Measurements from ENCODE around the gene SMG6. TPM values are rescaled to one million over a fixed set of nuclear protein-coding genes. Genes with fewer than 3 reads are reported as not detected.

SMG6 gene
- total and polyA plus RNA-seq, 7 donors, result 11.1 to 38.8 (median 22.9) TPM

DNA sequence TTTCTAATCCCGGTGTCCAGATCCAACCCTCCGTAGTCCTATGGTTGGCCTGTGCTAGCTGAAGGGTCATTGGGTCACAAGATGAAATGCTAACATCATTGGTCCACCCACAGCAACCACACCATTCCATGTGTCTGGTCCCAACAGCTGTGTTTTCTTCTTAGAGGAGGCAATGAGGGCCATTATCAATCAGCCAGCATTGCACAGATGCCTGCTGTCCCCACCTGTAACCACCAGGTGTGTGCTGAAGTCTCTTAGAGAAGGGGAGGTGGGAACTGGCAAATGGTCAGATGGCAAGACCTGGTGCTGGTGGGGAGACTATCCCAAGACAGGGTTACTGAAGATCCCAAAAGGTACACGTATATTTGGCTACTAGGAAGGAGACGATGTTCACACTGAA is 211.3 kb downstream of the SMG6 start:
- Histone ChIP-seq H3K36me3 (no peaks in the 10 kb centered on the region), H3K27me3 (no peaks in the 10 kb centered on the region), H3K9me3 (no peaks in the 10 kb centered on the region), H3K4me1 (peaks cover 0 to 56% (median 45%) of the 10 kb centered on the region in 4 donors), H3K27ac (peak overlapping the region in 2 of 4 donors; percentile 33 to 86), H3K4me3 (no peak overlapping the region)
- DNase-seq, result no peak
- intact Hi-C loops (cut with DNase I), result loop anchor here (5.0 kb wide), 1 partner anchor 80 kb away; no protein-coding TSS in a partner anchor
- TF ChIP-seq POLR2AphosphoS5 (IDR thresholded peaks at IDR 0.05) (no peak), EP300 (IDR thresholded peaks at IDR 0.05) (no peak), POLR2A (IDR thresholded peaks at IDR 0.05) (no peak)
- TF ChIP-seq, protein P1, sequence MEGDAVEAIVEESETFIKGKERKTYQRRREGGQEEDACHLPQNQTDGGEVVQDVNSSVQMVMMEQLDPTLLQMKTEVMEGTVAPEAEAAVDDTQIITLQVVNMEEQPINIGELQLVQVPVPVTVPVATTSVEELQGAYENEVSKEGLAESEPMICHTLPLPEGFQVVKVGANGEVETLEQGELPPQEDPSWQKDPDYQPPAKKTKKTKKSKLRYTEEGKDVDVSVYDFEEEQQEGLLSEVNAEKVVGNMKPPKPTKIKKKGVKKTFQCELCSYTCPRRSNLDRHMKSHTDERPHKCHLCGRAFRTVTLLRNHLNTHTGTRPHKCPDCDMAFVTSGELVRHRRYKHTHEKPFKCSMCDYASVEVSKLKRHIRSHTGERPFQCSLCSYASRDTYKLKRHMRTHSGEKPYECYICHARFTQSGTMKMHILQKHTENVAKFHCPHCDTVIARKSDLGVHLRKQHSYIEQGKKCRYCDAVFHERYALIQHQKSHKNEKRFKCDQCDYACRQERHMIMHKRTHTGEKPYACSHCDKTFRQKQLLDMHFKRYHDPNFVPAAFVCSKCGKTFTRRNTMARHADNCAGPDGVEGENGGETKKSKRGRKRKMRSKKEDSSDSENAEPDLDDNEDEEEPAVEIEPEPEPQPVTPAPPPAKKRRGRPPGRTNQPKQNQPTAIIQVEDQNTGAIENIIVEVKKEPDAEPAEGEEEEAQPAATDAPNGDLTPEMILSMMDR (IDR thresholded peaks at IDR 0.05), result no peak
- 86 to 89% methylated on average over 4 of the region's 4 CpGs for WGBS, 2 donors

DNA sequence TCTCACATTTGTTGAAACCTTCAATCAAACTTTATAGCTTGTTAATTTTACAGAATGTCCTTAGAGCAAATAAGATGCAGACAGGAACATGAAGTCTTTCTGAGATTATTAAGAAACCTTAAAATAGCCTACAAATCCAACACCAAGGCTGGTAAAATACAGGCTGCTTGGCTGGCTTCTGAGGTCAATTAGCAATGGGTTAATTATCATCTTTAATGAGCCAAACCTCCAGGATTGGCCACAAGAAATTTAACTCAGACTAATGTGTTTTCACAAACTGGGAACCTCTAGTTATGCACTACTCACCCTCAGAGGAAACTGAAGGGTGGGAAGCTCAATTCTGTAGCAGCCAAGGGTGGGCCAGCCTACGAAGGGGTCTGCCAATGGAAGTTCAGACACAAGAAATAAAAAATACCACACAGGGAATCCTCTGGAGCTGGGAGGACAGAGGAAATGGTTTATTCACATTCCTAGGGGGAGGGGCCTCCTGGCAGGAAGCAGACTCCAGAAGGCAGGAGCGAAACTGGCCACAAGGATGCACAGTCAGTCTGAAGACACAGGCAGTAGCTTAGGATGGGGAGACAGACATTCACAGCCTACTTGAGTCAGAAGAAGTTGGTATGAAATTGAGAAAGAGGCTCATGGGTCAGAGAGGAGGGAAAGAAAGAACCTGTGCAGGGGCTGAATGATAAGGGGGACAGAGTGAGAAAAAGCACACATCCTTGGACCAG is 212.6 kb downstream of the SMG6 start:
- peak overlapping the region; percentile 66 to 86 (median 82) for H3K27ac ChIP-seq
- no peaks in the 10 kb centered on the region for H3K9me3 ChIP-seq
- H3K4me1 ChIP-seq, result peaks cover 0 to 64% (median 53%) of the 10 kb centered on the region in 4 donors
- TF ChIP-seq POLR2AphosphoS5 (IDR thresholded peaks at IDR 0.05) (peak in 3 of 4 donors; percentile 47 to 66 (median 50)), POLR2A (IDR thresholded peaks at IDR 0.05) (no peak)
- TF ChIP-seq, protein P1 (IDR thresholded peaks at IDR 0.05), result peak in 3 of 4 experiments; percentile 19 to 39 (median 25)
- H3K36me3 ChIP-seq, result no peaks in the 10 kb centered on the region
- 60 to 77% methylated on average over 2 of the region's 2 CpGs for WGBS, 2 donors
- intact Hi-C loops (cut with DNase I), result loop anchor here (5.0 kb wide), 1 partner anchor 81 kb away; no protein-coding TSS in a partner anchor
- H3K4me3 ChIP-seq, result no peak overlapping the region
- DNase-seq, result peak; percentile 90
- H3K27me3 ChIP-seq, result no peaks in the 10 kb centered on the region

DNA sequence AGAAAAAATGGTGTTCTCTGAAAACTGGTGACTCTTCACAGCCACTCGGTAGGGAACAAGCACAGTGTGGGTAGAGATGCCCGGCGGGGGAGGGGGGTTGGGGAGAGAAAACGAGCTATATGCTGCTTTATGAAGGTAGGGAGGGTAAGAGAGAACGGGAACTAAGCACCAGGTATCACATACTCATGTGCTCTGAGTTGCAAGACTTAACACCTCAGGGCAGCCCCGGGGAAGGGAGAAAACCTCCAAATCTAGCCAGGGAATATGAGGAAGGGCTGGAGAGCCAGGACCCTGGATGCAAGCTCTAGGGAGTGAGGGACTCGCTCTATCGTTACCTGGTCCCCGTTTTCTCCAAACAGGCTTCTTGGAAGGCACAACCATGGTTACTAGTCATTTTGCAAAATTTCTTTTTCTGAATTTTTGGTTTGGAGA is 213.4 kb downstream of the SMG6 start:
- DNase-seq, result no peak
- intact Hi-C loops (cut with DNase I), result loop anchor here (5.0 kb wide), 1 partner anchor 82 kb away; no protein-coding TSS in a partner anchor
- 64 to 82% methylated on average over 9 of the region's 9 CpGs for WGBS, 2 donors
- peak overlapping the region; percentile 66 to 86 (median 82) for H3K27ac ChIP-seq
- peaks cover 0 to 66% (median 57%) of the 10 kb centered on the region in 4 donors for H3K4me1 ChIP-seq
- no peaks in the 10 kb centered on the region for H3K36me3 ChIP-seq
- H3K9me3 ChIP-seq, result no peaks in the 10 kb centered on the region
- H3K27me3 ChIP-seq, result no peaks in the 10 kb centered on the region
- TF ChIP-seq POLR2AphosphoS5 (IDR thresholded peaks at IDR 0.05), result no peak
- TF ChIP-seq, protein P1 (IDR thresholded peaks at IDR 0.05), result no peak
- TF ChIP-seq EP300 (IDR thresholded peaks at IDR 0.05), result no peak
- TF ChIP-seq POLR2A (IDR thresholded peaks at IDR 0.05), result no peak
- peak overlapping the region in 3 of 4 donors; percentile 35 to 46 (median 39) for H3K4me3 ChIP-seq

DNA sequence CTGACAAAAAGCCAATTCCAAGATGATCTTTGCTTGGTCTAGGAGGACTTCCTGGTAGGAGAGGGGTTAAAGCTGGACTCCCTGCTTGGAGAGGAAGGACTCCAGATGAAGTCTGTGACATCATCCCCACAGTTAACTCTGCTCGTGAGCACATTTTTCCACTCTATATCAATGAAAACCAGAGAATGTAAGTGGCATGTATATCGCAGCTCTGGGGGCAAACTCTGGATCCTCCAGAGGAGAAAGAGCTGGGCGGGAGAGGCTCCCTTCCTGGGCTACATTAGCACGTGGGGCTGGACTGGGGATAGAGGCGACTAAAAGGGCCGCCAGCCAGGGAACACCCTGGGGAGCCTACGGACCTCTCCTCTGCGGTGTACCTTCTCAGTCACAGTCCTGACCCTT is 214.6 kb downstream of the SMG6 start:
- 37 to 67% methylated on average over 8 of the region's 8 CpGs for WGBS, 2 donors
- no peaks in the 10 kb centered on the region for H3K9me3 ChIP-seq
- H3K4me1 ChIP-seq, result peaks cover 0 to 73% (median 64%) of the 10 kb centered on the region in 4 donors
- H3K36me3 ChIP-seq, result no peaks in the 10 kb centered on the region
- no peak for TF ChIP-seq POLR2A (IDR thresholded peaks at IDR 0.05)
- peak in 1 of 4 donors; percentile 15 for TF ChIP-seq POLR2AphosphoS5 (IDR thresholded peaks at IDR 0.05)
- TF ChIP-seq EP300 (IDR thresholded peaks at IDR 0.05), result no peak
- no peak for DNase-seq
- peak overlapping the region; percentile 12 to 46 (median 37) for H3K4me3 ChIP-seq
- intact Hi-C loops (cut with DNase I), result no loop called here
- H3K27ac ChIP-seq, result peak overlapping the region; percentile 66 to 86 (median 82)
- no peaks in the 10 kb centered on the region for H3K27me3 ChIP-seq

DNA sequence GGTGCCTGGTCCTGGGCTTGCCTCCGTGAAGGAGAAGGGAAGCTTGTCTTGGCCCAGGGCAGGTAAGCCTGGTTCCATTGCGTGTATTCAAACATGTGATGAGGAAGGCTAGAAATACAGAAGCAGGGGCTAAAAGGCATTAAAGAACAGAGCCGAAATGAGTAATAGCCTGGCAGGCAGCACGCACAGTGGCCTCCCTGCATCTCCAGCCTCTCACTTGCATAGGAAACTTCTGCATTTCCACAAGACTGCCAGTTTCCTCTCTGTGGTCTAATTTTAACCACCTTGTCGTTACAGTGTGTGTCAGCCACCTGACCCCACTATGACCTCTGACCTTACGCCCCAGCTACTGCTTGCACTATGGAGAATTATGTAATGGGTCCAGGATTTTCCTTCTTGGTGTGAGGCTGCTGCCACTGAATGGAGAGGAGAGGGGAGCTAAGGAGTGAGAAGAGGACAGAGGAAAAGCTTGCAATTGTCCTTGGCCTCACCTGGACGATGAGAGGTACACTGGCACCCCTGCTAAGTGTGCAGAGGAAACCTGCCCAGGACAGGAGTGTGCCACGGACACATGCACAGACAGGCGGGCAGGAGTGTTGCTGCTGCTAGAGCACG is 215.9 kb downstream of the SMG6 start:
- H3K9me3 ChIP-seq, result no peaks in the 10 kb centered on the region
- no peak overlapping the region for H3K4me3 ChIP-seq
- peak; percentile 68 for DNase-seq
- no peaks in the 10 kb centered on the region for H3K36me3 ChIP-seq
- 52 to 77% methylated on average over 10 of the region's 10 CpGs for WGBS, 2 donors
- no peaks in the 10 kb centered on the region for H3K27me3 ChIP-seq
- TF ChIP-seq, protein P1 (IDR thresholded peaks at IDR 0.05), result no peak
- TF ChIP-seq POLR2AphosphoS5 (IDR thresholded peaks at IDR 0.05), result peak in 2 of 4 donors; percentile 3 to 46
- peaks cover 0 to 86% (median 70%) of the 10 kb centered on the region in 4 donors for H3K4me1 ChIP-seq
- peak overlapping the region; percentile 66 to 86 (median 82) for H3K27ac ChIP-seq
- intact Hi-C loops (cut with DNase I), result no loop called here

Data from sigmoid colon (tissue), 7 donors.